Fibroblast of lung (primary cell): Measurements from ENCODE around the gene SGK1. TPM values are rescaled to one million over a fixed set of nuclear protein-coding genes. Genes with fewer than 3 reads are reported as not detected.

Experiments
- DNase-seq, 2 donors: peaks; one replicate each; pipeline versions ENCODE4 v3.0.0 to v3.0.0-alpha.2; 2010; ENCODE audit warnings: low read depth in 2 of 2
- H2AFZ ChIP-seq: 2 replicates; pipeline ENCODE4 v1.5.1; 2012; ENCODE audit warnings: low read length, control low read depth, inconsistent platforms
- H3K27ac ChIP-seq: 2 replicates; pipeline ENCODE4 v1.5.1; 2011; ENCODE audit warnings: low read length, control low read depth; ENCODE audit not compliant: insufficient read depth
- H3K27me3 ChIP-seq: 2 replicates; pipeline ENCODE4 v1.5.1; 2011; ENCODE audit warnings: mild to moderate bottlenecking, low read length; ENCODE audit not compliant: control insufficient read depth, insufficient read depth
- H3K36me3 ChIP-seq: 2 replicates; pipeline ENCODE4 v1.5.1; 2011; ENCODE audit warnings: low read length; ENCODE audit not compliant: control insufficient read depth, insufficient read depth
- H3K4me1 ChIP-seq: 2 replicates; pipeline ENCODE4 v1.5.1; 2011; ENCODE audit warnings: low read length; ENCODE audit not compliant: control insufficient read depth, insufficient read depth; ENCODE audit errors: extremely low read depth
- H3K4me2 ChIP-seq: 2 replicates; pipeline ENCODE4 v1.5.1; 2011; ENCODE audit warnings: low read length, control low read depth; ENCODE audit not compliant: insufficient read depth; ENCODE audit errors: extremely low read depth
- H3K4me3 ChIP-seq, 4 experiments: fragments of 200-600 bp in 1 of 4; sonication (generic) in 1 of 4; replicated peaks in 1 of 4; 2 replicates each; pipeline ENCODE4 v1.5.1; 2011 to 2016; ENCODE audit warnings: low read length in 4 of 4, low read depth in 3 of 4, mild to moderate bottlenecking in 3 of 4, control low read depth in 2 of 4, inconsistent platforms in 1 of 4, mixed read lengths in 1 of 4; ENCODE audit not compliant: insufficient read depth in 1 of 4; ENCODE audit errors: control extremely low read depth in 1 of 4
- H3K79me2 ChIP-seq: 2 replicates; pipeline ENCODE4 v1.5.1; 2012; ENCODE audit warnings: mild to moderate bottlenecking, low read length, inconsistent platforms; ENCODE audit not compliant: control insufficient read depth, insufficient read depth
- H3K9ac ChIP-seq: 2 replicates; pipeline ENCODE4 v1.5.1; 2011; ENCODE audit warnings: mild to moderate bottlenecking, low read length, control low read depth; ENCODE audit not compliant: insufficient read depth
- H3K9me3 ChIP-seq: 2 replicates; pipeline ENCODE4 v1.5.1; 2012; ENCODE audit warnings: low read depth, low read length; ENCODE audit not compliant: control insufficient read depth, insufficient read depth
- H4K20me1 ChIP-seq: 2 replicates; pipeline ENCODE4 v1.5.1; 2011; ENCODE audit warnings: low read length; ENCODE audit not compliant: control insufficient read depth, insufficient read depth; ENCODE audit errors: extremely low read depth
- CTCF ChIP-seq, 2 donors: IDR thresholded peaks in 1 of 2; conservative IDR thresholded peaks in 1 of 2; 1 replicate in 1 of 2; 2 replicates in 1 of 2; pipeline ENCODE4 v1.5.1; 2011 to 2012; ENCODE audit warnings: low read length in 2 of 2, control low read depth in 1 of 2, inconsistent platforms in 1 of 2, low read depth in 1 of 2, mild to moderate bottlenecking in 1 of 2
- EZH2 ChIP-seq: IDR thresholded peaks from 2 replicates; pipeline ENCODE4 v1.5.1; 2012; ENCODE audit warnings: low read length, control low read depth, mild to moderate bottlenecking; ENCODE audit errors: missing control alignments
- polyA plus RNA-seq, 2 donors: library from polyadenylated mRNA; depleted of rRNA in 1 of 2; stranded (reverse) in 1 of 2; unstranded in 1 of 2; fragments of >200 nt; gene quantifications; 2 replicates each; pipeline ENCODE4 v1.2.1, GENCODE V29; 2011 to 2012; ENCODE audit warnings: missing spikeins in 1 of 2
- total RNA-seq: library from RNA; depleted of rRNA; stranded (reverse); fragments of >200 nt; gene quantifications from 2 replicates; pipeline ENCODE4 v1.2.1, GENCODE V29; 2014

The SGK1 gene
- total and polyA plus RNA-seq, 2 donors (not counting 1 experiment from before 2014, with no cell fraction given) = 132 to 154 TPM

GRCh38 chr6:134315189-134315588 lies 2.7 kb downstream of the SGK1 start:
- Histone ChIP-seq H3K27ac (no peak overlapping the region), H3K9me3 (no peaks in the 10 kb centered on the region), H3K36me3 (no peaks in the 10 kb centered on the region), H3K27me3 (no peaks in the 10 kb centered on the region), H3K4me2 (no peak overlapping the region), H3K9ac (no peak overlapping the region), H3K4me1 (no peaks in the 10 kb centered on the region), H3K4me3 (no peak overlapping the region), H3K79me2 (no peaks in the 10 kb centered on the region), H2AFZ (no peak overlapping the region), H4K20me1 (no peaks in the 10 kb centered on the region)
- DNase-seq = no peak
- no peak for TF ChIP-seq CTCF (conservative IDR thresholded peaks at IDR 0.05 in 1 of 2, IDR thresholded peaks at IDR 0.05 in 1 of 2; ENCODE audit: low read depth in 1 of 2, low read length in 2 of 2)
- TF ChIP-seq EZH2 = no peak

DNA sequence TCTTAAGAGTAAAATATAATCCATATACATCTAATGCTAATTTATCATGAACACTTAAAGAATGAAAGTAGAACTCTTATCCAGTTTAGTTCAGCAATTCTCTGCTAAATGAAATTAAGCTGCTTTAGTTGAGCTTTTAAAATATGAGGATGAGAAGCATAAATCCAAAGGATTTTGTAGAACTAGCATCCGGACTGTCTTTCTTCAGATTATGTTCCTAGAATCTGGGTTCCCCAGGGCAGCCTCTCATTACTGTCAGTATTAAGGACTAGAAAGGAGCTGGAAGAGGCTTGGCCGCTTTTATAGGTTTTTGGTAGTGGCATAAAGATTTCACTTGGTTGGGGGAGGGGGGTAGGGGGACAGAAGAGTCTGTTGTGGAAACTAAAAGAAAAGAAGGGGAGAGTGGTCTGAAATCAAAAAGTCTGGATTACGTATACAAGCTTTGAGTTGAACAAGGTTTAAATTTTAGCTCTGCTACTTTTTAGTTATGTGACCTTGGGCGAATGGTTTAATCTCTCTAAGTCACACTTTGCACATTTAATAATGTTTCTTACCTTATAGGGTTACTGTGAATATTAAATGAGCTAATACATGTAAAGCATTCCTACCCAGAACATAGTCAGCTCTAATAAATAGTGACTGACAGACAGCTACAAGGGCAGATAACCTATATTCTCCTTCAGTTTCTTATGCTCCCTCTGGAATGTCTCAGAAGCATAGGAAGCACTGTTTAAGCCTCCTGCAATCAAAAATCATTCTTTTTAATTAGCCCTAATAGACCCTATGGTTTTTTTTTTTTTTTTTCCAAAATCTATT lies 3.7 kb downstream of the SGK1 start:
- H3K4me1 ChIP-seq = no peaks in the 10 kb centered on the region
- H3K27ac ChIP-seq = no peak overlapping the region
- H3K79me2 ChIP-seq = no peaks in the 10 kb centered on the region
- H3K4me3 ChIP-seq = no peak overlapping the region
- H2AFZ ChIP-seq = no peak overlapping the region
- DNase-seq = no peak
- no peak overlapping the region for H3K4me2 ChIP-seq
- H4K20me1 ChIP-seq = no peaks in the 10 kb centered on the region
- TF ChIP-seq EZH2 = no peak
- H3K36me3 ChIP-seq = no peaks in the 10 kb centered on the region
- no peaks in the 10 kb centered on the region for H3K27me3 ChIP-seq
- no peaks in the 10 kb centered on the region for H3K9me3 ChIP-seq
- H3K9ac ChIP-seq = no peak overlapping the region

- Histone ChIP-seq H3K27me3 (no peaks in the 10 kb centered on the region), H3K36me3 (no peaks in the 10 kb centered on the region), H3K79me2 (no peaks in the 10 kb centered on the region), H3K27ac (no peak overlapping the region), H2AFZ (no peak overlapping the region), H3K9ac (no peak overlapping the region), H3K4me3 (no peak overlapping the region), H4K20me1 (no peaks in the 10 kb centered on the region), H3K4me1 (no peaks in the 10 kb centered on the region), H3K4me2 (no peak overlapping the region), H3K9me3 (no peaks in the 10 kb centered on the region)
- no peak for DNase-seq
- no peak for TF ChIP-seq EZH2
- no peak for TF ChIP-seq CTCF (conservative IDR thresholded peaks at IDR 0.05 in 1 of 2, IDR thresholded peaks at IDR 0.05 in 1 of 2; ENCODE audit: low read depth in 1 of 2, low read length in 2 of 2)
Measured at GRCh38 chr6:134312038-134312660, 5.8 kb downstream of the SGK1 start.
